Muscle layer of duodenum (tissue), 2 donors: ENCODE measurements around the gene PAPSS1.
"Not testable (repeated sequence)": the region's sequence is repeated elsewhere in the genome, so short reads cannot be mapped to it uniquely, and the experiment has no call there.

Experiments used
- H3K27ac ChIP-seq: one replicate; pipeline ENCODE4 v1.7.0; 2013; ENCODE audit warnings: mild to moderate bottlenecking, low read length
- H3K27me3 ChIP-seq: one replicate; pipeline ENCODE4 v1.7.0; 2013; ENCODE audit warnings: low read depth, mild to moderate bottlenecking, control low read depth, low read length
- H3K36me3 ChIP-seq, 2 donors: one replicate each; pipeline ENCODE4 v1.7.0; 2013; ENCODE audit warnings: low read length in 2 of 2, control low read depth in 1 of 2, mild to moderate bottlenecking in 1 of 2; ENCODE audit not compliant: insufficient read depth in 2 of 2, control insufficient read depth in 1 of 2
- H3K4me1 ChIP-seq, 2 donors: one replicate each; pipeline ENCODE4 v1.7.0; 2013; ENCODE audit warnings: low read length in 2 of 2, mild to moderate bottlenecking in 2 of 2, control low read depth in 1 of 2, moderate library complexity in 1 of 2; ENCODE audit not compliant: insufficient read depth in 2 of 2, control insufficient read depth in 1 of 2
- H3K4me3 ChIP-seq, 2 donors: one replicate each; pipeline ENCODE4 v1.7.0; 2013; ENCODE audit warnings: low read length in 2 of 2, low read depth in 1 of 2, mild to moderate bottlenecking in 1 of 2
- H3K9me3 ChIP-seq, 2 donors: one replicate each; pipeline ENCODE4 v1.7.0; 2013; ENCODE audit warnings: low read length in 2 of 2, control low read depth in 1 of 2, mild to moderate bottlenecking in 1 of 2; ENCODE audit not compliant: control insufficient read depth in 1 of 2
- donor health status: healthy.

Gene PAPSS1

DNA sequence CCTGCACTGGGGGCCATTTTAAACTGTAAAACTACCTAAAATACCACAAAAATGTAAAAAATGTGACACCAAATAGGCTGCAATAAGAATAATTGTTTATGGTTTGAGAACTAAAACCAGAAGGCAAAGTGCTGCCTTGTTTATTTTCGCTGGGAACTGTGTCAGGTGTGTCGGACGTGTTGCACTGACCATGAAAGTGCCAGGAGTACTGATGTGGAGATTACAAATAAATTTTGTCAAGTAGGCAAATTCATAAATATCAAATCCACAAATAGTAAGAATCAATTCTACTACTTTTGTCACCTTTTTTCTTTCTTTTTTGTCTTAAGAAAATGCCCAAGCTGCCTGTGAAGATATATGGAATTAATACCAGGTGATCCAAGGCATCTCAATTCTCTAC, 37.7 kb downstream of the PAPSS1 start:
- H3K4me1 ChIP-seq = no peaks in the 10 kb centered on the region
- H3K27ac ChIP-seq = no peak overlapping the region
- H3K27me3 ChIP-seq = no peaks in the 10 kb centered on the region
- no peak overlapping the region for H3K4me3 ChIP-seq
- H3K36me3 ChIP-seq = peaks cover 19 to 28% of the 10 kb centered on the region in 2 donors
- H3K9me3 ChIP-seq = no peaks in the 10 kb centered on the region

DNA sequence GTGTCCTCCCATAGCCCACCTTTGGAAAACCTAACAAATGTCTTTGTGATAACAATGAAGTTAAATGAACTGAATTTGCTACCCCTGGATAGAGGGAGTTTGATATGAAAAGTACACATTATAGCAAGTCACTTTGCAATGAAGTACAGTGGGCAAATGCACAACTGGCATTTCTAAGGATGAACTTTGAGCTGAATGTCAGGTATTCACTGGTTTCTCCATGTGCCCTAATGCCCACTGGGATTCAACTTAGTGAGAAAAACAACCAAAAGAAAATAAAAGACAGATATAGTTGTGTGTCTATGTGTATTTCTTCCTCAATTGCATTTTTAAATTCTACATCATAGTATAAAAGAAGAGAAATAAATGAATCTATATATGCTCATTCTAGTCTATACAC, 51.0 kb downstream of the PAPSS1 start:
- Histone ChIP-seq H3K4me1 (peaks cover 0 to 9% of the 10 kb centered on the region in 2 donors), H3K4me3 (no peak overlapping the region), H3K36me3 (peaks cover 0 to 4% of the 10 kb centered on the region in 2 donors), H3K27ac (no peak overlapping the region), H3K27me3 (no peaks in the 10 kb centered on the region), H3K9me3 (no peaks in the 10 kb centered on the region)

- no peak overlapping the region for H3K27ac ChIP-seq
- no peak overlapping the region for H3K4me3 ChIP-seq
- H3K36me3 ChIP-seq = peaks cover 0 to 4% of the 10 kb centered on the region in 2 donors
- no peaks in the 10 kb centered on the region for H3K27me3 ChIP-seq
- H3K9me3 ChIP-seq = no peaks in the 10 kb centered on the region
- peaks cover 0 to 9% of the 10 kb centered on the region in 2 donors for H3K4me1 ChIP-seq
Observed at GRCh38 chr4:107666134-107666533, 53.9 kb downstream of the PAPSS1 start.

GRCh38 chr4:107665001-107665400, 55.0 kb downstream of the PAPSS1 start:
- Histone ChIP-seq H3K27ac (no peak overlapping the region), H3K4me3 (no peak overlapping the region), H3K27me3 (no peaks in the 10 kb centered on the region), H3K9me3 (no peaks in the 10 kb centered on the region), H3K4me1 (peaks cover 0 to 9% of the 10 kb centered on the region in 2 donors), H3K36me3 (peaks cover 0 to 4% of the 10 kb centered on the region in 2 donors)

- no peaks in the 10 kb centered on the region for H3K9me3 ChIP-seq
- peaks cover 0 to 13% of the 10 kb centered on the region in 2 donors for H3K36me3 ChIP-seq
- no peak overlapping the region for H3K27ac ChIP-seq
- no peak overlapping the region for H3K4me3 ChIP-seq
- H3K4me1 ChIP-seq = no peaks in the 10 kb centered on the region
- H3K27me3 ChIP-seq = no peaks in the 10 kb centered on the region
Observed at GRCh38 chr4:107658400-107659336, 61.4 kb downstream of the PAPSS1 start.

DNA sequence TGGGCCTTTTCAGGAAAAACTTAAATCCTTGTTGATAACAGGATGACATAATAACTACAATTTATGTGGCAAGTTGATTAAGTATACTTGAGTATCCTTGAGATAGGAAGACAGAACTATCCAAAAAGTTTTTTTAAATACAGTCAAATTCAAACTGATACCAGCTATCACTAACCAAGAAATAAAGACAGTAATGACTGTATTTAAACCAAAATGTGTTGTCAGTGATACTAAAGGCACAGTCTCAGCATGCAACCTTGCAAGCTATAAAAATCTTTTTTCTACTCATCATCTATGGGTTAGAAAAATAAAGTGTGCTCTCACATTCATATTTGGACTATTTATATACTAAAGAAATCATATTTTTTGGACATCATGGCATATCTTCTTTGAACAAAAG, 64.7 kb downstream of the PAPSS1 start:
- no peaks in the 10 kb centered on the region for H3K27me3 ChIP-seq
- peaks cover 10 to 35% of the 10 kb centered on the region in 2 donors for H3K36me3 ChIP-seq

DNA sequence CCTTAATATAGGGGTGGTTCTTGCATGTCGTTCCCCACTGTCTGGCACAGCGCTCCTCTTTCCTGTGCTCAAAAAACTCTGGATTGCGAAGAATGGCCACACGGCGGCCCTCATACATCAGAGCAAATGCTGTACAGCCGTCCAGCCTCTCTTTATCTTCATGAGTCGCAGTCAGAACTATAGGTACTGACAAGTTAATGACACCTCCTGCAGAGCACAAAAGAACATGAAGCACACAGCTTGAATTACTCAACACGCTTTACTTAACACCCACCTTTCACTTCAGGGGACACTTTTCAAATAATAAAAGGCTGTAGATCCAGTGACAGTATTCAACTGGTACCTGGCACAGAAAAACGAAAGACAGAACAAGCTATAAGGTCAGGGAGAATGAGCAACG, 65.3 kb downstream of the PAPSS1 start:
- Histone ChIP-seq H3K36me3 (peaks cover 10 to 35% of the 10 kb centered on the region in 2 donors), H3K4me3 (no peak overlapping the region), H3K4me1 (no peaks in the 10 kb centered on the region)

More for the DNA sequence above, 64.7 kb downstream of the PAPSS1 start:
- no peak overlapping the region for H3K27ac ChIP-seq
- no peaks in the 10 kb centered on the region for H3K9me3 ChIP-seq
- H3K4me1 ChIP-seq = no peaks in the 10 kb centered on the region
- no peak overlapping the region for H3K4me3 ChIP-seq

DNA sequence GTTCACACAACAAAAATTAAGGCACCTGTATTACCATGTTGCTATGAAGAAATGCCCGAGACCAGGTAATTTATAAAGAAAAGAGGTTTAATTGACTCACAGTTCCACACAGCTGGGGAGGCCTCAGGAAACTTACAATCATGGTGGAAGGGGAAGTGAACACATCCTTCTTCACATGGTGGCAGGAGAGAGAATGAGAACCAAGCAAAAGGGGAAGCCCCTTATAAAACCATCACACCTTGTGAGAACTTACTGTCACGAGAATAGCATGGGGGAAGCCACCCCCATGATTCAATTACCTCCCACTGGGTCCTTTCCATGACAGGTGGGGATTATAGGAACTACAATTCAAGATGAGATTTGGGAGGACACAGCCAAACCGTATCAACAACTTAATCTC, 68.6 kb downstream of the PAPSS1 start:
- H3K36me3 ChIP-seq = peaks cover 10 to 32% of the 10 kb centered on the region in 2 donors

More for the DNA sequence above, 65.3 kb downstream of the PAPSS1 start:
- no peaks in the 10 kb centered on the region for H3K9me3 ChIP-seq
- no peaks in the 10 kb centered on the region for H3K27me3 ChIP-seq
- no peak overlapping the region for H3K27ac ChIP-seq

GRCh38 chr4:107650251-107650650, 69.8 kb downstream of the PAPSS1 start:
- no peak overlapping the region for H3K4me3 ChIP-seq
- no peaks in the 10 kb centered on the region for H3K9me3 ChIP-seq
- no peaks in the 10 kb centered on the region for H3K4me1 ChIP-seq
- no peaks in the 10 kb centered on the region for H3K27me3 ChIP-seq
- peaks cover 10 to 31% of the 10 kb centered on the region in 2 donors for H3K36me3 ChIP-seq
- no peak overlapping the region for H3K27ac ChIP-seq

More for the DNA sequence above, 68.6 kb downstream of the PAPSS1 start:
- not testable (repeated sequence) for H3K9me3 ChIP-seq, H3K27ac ChIP-seq, H3K4me3 ChIP-seq, H3K27me3 ChIP-seq, H3K4me1 ChIP-seq

DNA sequence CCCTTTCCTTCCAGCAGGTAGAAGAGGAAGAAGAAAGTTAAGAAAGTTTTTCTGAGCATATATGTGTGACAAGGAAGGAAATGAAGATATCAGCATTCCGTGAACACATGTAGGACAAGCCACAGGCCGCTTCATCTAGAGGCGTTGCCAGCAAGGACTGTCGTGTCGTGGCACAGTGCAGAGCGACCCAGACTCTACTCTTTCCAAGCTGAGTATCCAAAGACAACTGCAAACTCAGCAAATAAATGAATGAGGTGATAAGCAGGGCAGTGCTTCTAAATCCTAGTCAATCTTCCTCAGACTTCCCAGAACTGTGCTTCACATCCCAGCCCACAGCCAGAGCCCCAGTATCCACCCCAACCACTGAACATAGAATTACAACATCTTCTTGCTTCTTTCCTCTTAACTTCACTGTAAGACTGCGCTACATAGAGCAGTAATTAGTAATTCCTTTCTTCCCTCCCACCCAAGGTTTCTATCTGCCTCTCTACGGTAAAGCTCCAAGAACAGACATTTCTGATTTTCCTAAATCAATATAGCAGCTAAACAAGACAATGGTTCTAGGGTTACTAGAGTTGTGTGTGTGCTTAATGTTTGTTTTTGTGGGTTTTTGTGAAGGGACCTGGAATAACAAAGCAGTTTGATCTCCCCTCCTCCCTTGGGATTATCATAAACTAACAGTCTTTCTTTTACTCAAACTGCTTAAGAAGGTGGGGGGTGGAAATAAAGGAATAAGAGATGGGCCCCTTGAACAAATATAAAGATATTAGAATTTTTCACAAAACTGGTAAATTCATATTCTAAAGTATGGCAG, 71.6 kb downstream of the PAPSS1 start:
- no peaks in the 10 kb centered on the region for H3K27me3 ChIP-seq
- H3K9me3 ChIP-seq = no peaks in the 10 kb centered on the region
- H3K36me3 ChIP-seq = peaks cover 21 to 31% of the 10 kb centered on the region in 2 donors
- H3K27ac ChIP-seq = no peak overlapping the region
- H3K4me1 ChIP-seq = no peaks in the 10 kb centered on the region
- H3K4me3 ChIP-seq = no peak overlapping the region

DNA sequence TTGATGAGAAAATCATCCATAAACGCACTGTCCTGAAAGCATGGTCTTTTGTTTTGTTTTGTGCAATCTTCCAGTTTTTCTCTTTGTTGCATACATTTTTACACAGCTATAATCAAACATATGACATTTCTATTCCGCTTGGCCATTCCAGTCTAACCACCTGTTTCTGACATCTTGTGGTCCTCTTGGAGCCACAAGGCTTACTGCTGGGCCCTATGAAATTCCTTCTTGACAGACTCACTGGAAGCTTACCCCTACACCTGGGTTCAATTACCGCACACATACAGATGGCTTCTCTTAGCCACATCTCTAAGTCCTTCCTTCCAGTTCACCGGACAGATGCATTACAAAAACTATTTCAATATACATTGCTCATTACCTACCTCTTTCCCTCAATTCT, 72.4 kb downstream of the PAPSS1 start:
- H3K4me1 ChIP-seq = no peaks in the 10 kb centered on the region
- H3K27me3 ChIP-seq = no peaks in the 10 kb centered on the region
- H3K9me3 ChIP-seq = no peaks in the 10 kb centered on the region
- H3K36me3 ChIP-seq = peaks cover 19 to 30% of the 10 kb centered on the region in 2 donors
- H3K4me3 ChIP-seq = no peak overlapping the region
- H3K27ac ChIP-seq = no peak overlapping the region
